ENCODE data around the gene TRUB2.

TRUB2 gene

GRCh38 chr9:128322404-128323211 lies at the start of gene TRUB2, which contains the start of gene COQ4:
Gene TRUB2 (minus strand): TSS chr9:128322447. CDS start chr9:128322408, 39 bp downstream.
Gene COQ4 (plus strand): TSS chr9:128322839. CDS start chr9:128322859, 20 bp downstream.
- H3K9me3 Mint-ChIP-seq: no peaks in the 10 kb centered on the region
- ATAC-seq (peak; percentile 92), DNase-seq (ENCODE audit: low spot score in 2 of 2) (peak; percentile 87 to 96)
- peaks cover 70% of the 10 kb centered on the region for H3K36me3 Mint-ChIP-seq
- H3K4me1 Mint-ChIP-seq: peaks cover 6% of the 10 kb centered on the region
- peak within 1 kb of the TSS; percentile 83 for H3K4me3 Mint-ChIP-seq
- peak within 1 kb of the TSS; percentile 96 for H3K27ac Mint-ChIP-seq

GRCh38 chr9:128371630-128372117 lies 49.4 kb upstream of the TRUB2 start:
- H3K9me3 Mint-ChIP-seq: no peaks in the 10 kb centered on the region
- peaks cover 41% of the 10 kb centered on the region for H3K36me3 Mint-ChIP-seq
- DNase-seq (ENCODE audit: low spot score in 2 of 2): no peak
- peaks cover 32% of the 10 kb centered on the region for H3K4me1 Mint-ChIP-seq
- H3K4me3 Mint-ChIP-seq: peak overlapping the region; percentile 93
- ATAC-seq: no peak
- H3K27ac Mint-ChIP-seq: peak overlapping the region; percentile 97

- Mint-ChIP-seq H3K4me1 (peaks cover 32% of the 10 kb centered on the region), H3K9me3 (no peaks in the 10 kb centered on the region), H3K27ac (peak within 1 kb of the TSS; percentile 97), H3K4me3 (peak within 1 kb of the TSS; percentile 93), H3K36me3 (peaks cover 38% of the 10 kb centered on the region)
- ATAC-seq (peak; percentile 98), DNase-seq (ENCODE audit: low spot score in 2 of 2) (peak; percentile 86 to 97)
These were observed 48.7 kb upstream of the TRUB2 start, which contains the start of gene URM1 for GRCh38 chr9:128370752-128371629. Gene URM1 (plus strand): TSS chr9:128371374. CDS start chr9:128371381, 7 bp downstream.

- no peaks in the 10 kb centered on the region for H3K9me3 Mint-ChIP-seq
- ATAC-seq: no peak
- peak overlapping the region; percentile 93 for H3K4me3 Mint-ChIP-seq
- H3K4me1 Mint-ChIP-seq: peaks cover 32% of the 10 kb centered on the region
- no peak for DNase-seq (ENCODE audit: low spot score in 2 of 2)
- peak overlapping the region; percentile 97 for H3K27ac Mint-ChIP-seq
- H3K36me3 Mint-ChIP-seq: peaks cover 32% of the 10 kb centered on the region
These were observed 48.1 kb upstream of the TRUB2 start for GRCh38 chr9:128370367-128370751.

- Mint-ChIP-seq H3K27ac (no peak overlapping the region), H3K36me3 (peaks cover 26% of the 10 kb centered on the region), H3K4me3 (no peak overlapping the region), H3K4me1 (peaks cover 32% of the 10 kb centered on the region), H3K9me3 (no peaks in the 10 kb centered on the region)
- DNase-seq (ENCODE audit: low spot score in 2 of 2): no peak
- ATAC-seq: no peak
These were observed 46.9 kb upstream of the TRUB2 start for GRCh38 chr9:128369024-128369706.

- Mint-ChIP-seq H3K9me3 (no peaks in the 10 kb centered on the region), H3K4me1 (peaks cover 19% of the 10 kb centered on the region), H3K4me3 (no peak overlapping the region), H3K27ac (no peak overlapping the region), H3K36me3 (peaks cover 4% of the 10 kb centered on the region)
- ATAC-seq (no peak), DNase-seq (ENCODE audit: low spot score in 2 of 2) (no peak)
These were observed 43.3 kb upstream of the TRUB2 start for GRCh38 chr9:128365525-128365924.

GRCh38 chr9:128362774-128363173 lies 40.5 kb upstream of the TRUB2 start:
- ATAC-seq: no peak
- no peaks in the 10 kb centered on the region for H3K9me3 Mint-ChIP-seq
- peaks cover under 1% of the 10 kb centered on the region for H3K36me3 Mint-ChIP-seq
- peaks cover 13% of the 10 kb centered on the region for H3K4me1 Mint-ChIP-seq
- no peak overlapping the region for H3K4me3 Mint-ChIP-seq
- no peak overlapping the region for H3K27ac Mint-ChIP-seq
- DNase-seq (ENCODE audit: low spot score in 2 of 2): no peak

GRCh38 chr9:128361986-128362646 lies 39.9 kb upstream of the TRUB2 start:
- DNase-seq (ENCODE audit: low spot score in 2 of 2): peak; percentile 51 to 84
- ATAC-seq: peak; percentile 86

GRCh38 chr9:128361296-128361985 lies 39.2 kb upstream of the TRUB2 start:
- H3K4me1 Mint-ChIP-seq: peaks cover 13% of the 10 kb centered on the region
- peak overlapping the region; percentile 94 for H3K27ac Mint-ChIP-seq
- no peak for DNase-seq (ENCODE audit: low spot score in 2 of 2)
- peak overlapping the region; percentile 67 for H3K4me3 Mint-ChIP-seq
- peak; percentile 36 for ATAC-seq
- H3K9me3 Mint-ChIP-seq: no peaks in the 10 kb centered on the region
- peaks cover 12% of the 10 kb centered on the region for H3K36me3 Mint-ChIP-seq

More at GRCh38 chr9:128361986-128362646, 39.9 kb upstream of the TRUB2 start:
- H3K36me3 Mint-ChIP-seq: peaks cover 7% of the 10 kb centered on the region
- no peaks in the 10 kb centered on the region for H3K9me3 Mint-ChIP-seq
- peak overlapping the region; percentile 94 for H3K27ac Mint-ChIP-seq
- H3K4me3 Mint-ChIP-seq: peak overlapping the region; percentile 67
- peaks cover 13% of the 10 kb centered on the region for H3K4me1 Mint-ChIP-seq

GRCh38 chr9:128360826-128361225 lies 38.6 kb upstream of the TRUB2 start:
- H3K4me3 Mint-ChIP-seq: no peak overlapping the region
- peaks cover 18% of the 10 kb centered on the region for H3K36me3 Mint-ChIP-seq
- DNase-seq (ENCODE audit: low spot score in 2 of 2) (no peak), ATAC-seq (no peak)
- no peaks in the 10 kb centered on the region for H3K9me3 Mint-ChIP-seq
- H3K4me1 Mint-ChIP-seq: peaks cover 13% of the 10 kb centered on the region
- H3K27ac Mint-ChIP-seq: peak overlapping the region; percentile 94

GRCh38 chr9:128358861-128359260 lies 36.6 kb upstream of the TRUB2 start:
- no peak overlapping the region for H3K27ac Mint-ChIP-seq

GRCh38 chr9:128358090-128358489 lies 35.8 kb upstream of the TRUB2 start:
- H3K4me1 Mint-ChIP-seq: peaks cover 13% of the 10 kb centered on the region

More at GRCh38 chr9:128358861-128359260, 36.6 kb upstream of the TRUB2 start:
- DNase-seq (ENCODE audit: low spot score in 2 of 2): no peak
- peaks cover 29% of the 10 kb centered on the region for H3K36me3 Mint-ChIP-seq
- no peak overlapping the region for H3K4me3 Mint-ChIP-seq
- peaks cover 13% of the 10 kb centered on the region for H3K4me1 Mint-ChIP-seq
- no peaks in the 10 kb centered on the region for H3K9me3 Mint-ChIP-seq
- ATAC-seq: no peak

GRCh38 chr9:128355451-128355850 lies 33.2 kb upstream of the TRUB2 start:
- H3K4me3 Mint-ChIP-seq: no peak overlapping the region
- no peak for ATAC-seq

More at GRCh38 chr9:128358090-128358489, 35.8 kb upstream of the TRUB2 start:
- no peaks in the 10 kb centered on the region for H3K9me3 Mint-ChIP-seq
- H3K4me3 Mint-ChIP-seq: no peak overlapping the region
- H3K27ac Mint-ChIP-seq: no peak overlapping the region
- peaks cover 36% of the 10 kb centered on the region for H3K36me3 Mint-ChIP-seq
- DNase-seq (ENCODE audit: low spot score in 2 of 2) (no peak), ATAC-seq (no peak)

GRCh38 chr9:128349772-128350171 lies 27.5 kb upstream of the TRUB2 start:
- no peak for DNase-seq (ENCODE audit: low spot score in 2 of 2)
- Mint-ChIP-seq H3K9me3 (no peaks in the 10 kb centered on the region), H3K4me1 (no peaks in the 10 kb centered on the region), H3K36me3 (peaks cover 86% of the 10 kb centered on the region), H3K27ac (peak overlapping the region; percentile 71), H3K4me3 (no peak overlapping the region)
- ATAC-seq: no peak

More at GRCh38 chr9:128355451-128355850, 33.2 kb upstream of the TRUB2 start:
- H3K27ac Mint-ChIP-seq: peak overlapping the region; percentile 85
- no peaks in the 10 kb centered on the region for H3K9me3 Mint-ChIP-seq
- DNase-seq (ENCODE audit: low spot score in 2 of 2): no peak
- peaks cover 58% of the 10 kb centered on the region for H3K36me3 Mint-ChIP-seq
- no peaks in the 10 kb centered on the region for H3K4me1 Mint-ChIP-seq
